B cell (primary cell): ENCODE data around the gene CHD9. TPM values are rescaled to one million over a fixed set of nuclear protein-coding genes. Genes with fewer than 3 reads are reported as not detected.
A peak's percentile ranks its signal among the peaks of the same experiment; 100 is the strongest.

Experiments used
- ATAC-seq: fragments of 200-7000 bp; cut with Tn5 transposase; one replicate; pipeline ENCODE4 v1.10.0; 2021; ENCODE audit warnings: low read depth, mild to moderate bottlenecking, moderate number of reproducible peaks, moderate library complexity
- CTCF ChIA-PET: fragments of 350-600 bp; sonication (Branson Sonifier 250); formaldehyde crosslinking; loops from one replicate; lab custom pipeline; 2021; ENCODE audit warnings: antibody characterized with exemption, inconsistent platforms; lab: Charles Lee
- POLR2A ChIA-PET: fragments of 350-600 bp; sonication (Branson Sonifier 250); formaldehyde crosslinking; loops from one replicate; lab custom pipeline; 2021; ENCODE audit warnings: antibody characterized with exemption; lab: Charles Lee
- DNase-seq: peaks from one replicate; pipeline ENCODE4 v3.0.0; 2013
- H2AFZ ChIP-seq: 2 replicates; pipeline ENCODE4 v1.6.1; 2012; ENCODE audit warnings: mild to moderate bottlenecking, low read depth, low read length; ENCODE audit not compliant: insufficient read depth, poor library complexity, severe bottlenecking
- H3K27ac ChIP-seq, 2 donors: 1 replicate in 1 of 2; 2 replicates in 1 of 2; pipeline ENCODE4 v1.5.1; 2012 to 2013; ENCODE audit warnings: low read length in 2 of 2, mild to moderate bottlenecking in 2 of 2, moderate library complexity in 1 of 2
- H3K27me3 ChIP-seq, 4 experiments: fragments of 200-600 bp in 1 of 4; sonication (generic) in 1 of 4; replicated peaks in 1 of 4; 1 replicate in 2 of 4; 2 replicates in 2 of 4; pipeline versions ENCODE4 v1.6.1 to v1.7.0; 2013 to 2016; ENCODE audit warnings: low read length in 3 of 4, mild to moderate bottlenecking in 2 of 4, mixed read lengths in 1 of 4, moderate library complexity in 1 of 4; ENCODE audit not compliant: insufficient read depth in 4 of 4, control insufficient read depth in 3 of 4; ENCODE audit errors: control extremely low read depth in 1 of 4
- H3K36me3 ChIP-seq, 2 experiments: replicated peaks in 1 of 2; 1 replicate in 1 of 2; 2 replicates in 1 of 2; pipeline versions ENCODE4 v1.6.1 to v1.7.1; 2013; ENCODE audit warnings: low read length in 1 of 2; ENCODE audit not compliant: insufficient read depth in 2 of 2, control insufficient read depth in 1 of 2; ENCODE audit errors: control extremely low read depth in 1 of 2, extremely low read depth in 1 of 2
- H3K4me1 ChIP-seq, 2 donors: fragments of 200-600 bp in 1 of 2; sonication (generic) in 1 of 2; 1 replicate in 1 of 2; 2 replicates in 1 of 2; pipeline versions ENCODE4 v1.5.1 to v1.6.1; 2013 to 2017; ENCODE audit warnings: low read length in 2 of 2; ENCODE audit not compliant: control insufficient read depth in 2 of 2, insufficient read depth in 2 of 2
- H3K4me2 ChIP-seq: replicated peaks from 2 replicates; pipeline ENCODE3; 2012; ENCODE audit warnings: mild to moderate bottlenecking, low read depth, low read length; ENCODE audit not compliant: poor library complexity, severe bottlenecking
- H3K4me3 ChIP-seq, 5 experiments: fragments of 200-600 bp in 1 of 5; sonication (generic) in 1 of 5; 1 replicate in 3 of 5; 2 replicates in 2 of 5; pipeline versions ENCODE4 v1.5.1 to v1.7.0; 2011 to 2016; ENCODE audit warnings: low read length in 4 of 5, mild to moderate bottlenecking in 4 of 5, low read depth in 2 of 5, control low read depth in 1 of 5, moderate library complexity in 1 of 5; ENCODE audit not compliant: insufficient read depth in 1 of 5; ENCODE audit errors: control extremely low read depth in 1 of 5, extremely low read depth in 1 of 5
- H3K79me2 ChIP-seq: fragments of 200-600 bp; sonication (generic); one replicate; pipeline ENCODE4 v1.6.0; 2016; ENCODE audit warnings: low read length; ENCODE audit not compliant: control insufficient read depth, insufficient read depth
- H3K9ac ChIP-seq: fragments of 200-600 bp; sonication (generic); 2 replicates; pipeline ENCODE4 v1.6.1; 2017; ENCODE audit warnings: mild to moderate bottlenecking, low read length, moderate library complexity
- H3K9me3 ChIP-seq, 3 donors: one replicate each; pipeline versions ENCODE4 v1.6.1 to v1.7.1; 2013; ENCODE audit warnings: low read length in 2 of 3; ENCODE audit not compliant: control insufficient read depth in 2 of 3, insufficient read depth in 1 of 3; ENCODE audit errors: control extremely low read depth in 1 of 3
- H4K20me1 ChIP-seq: 2 replicates; pipeline ENCODE4 v1.6.0; 2012; ENCODE audit warnings: mild to moderate bottlenecking, low read length; ENCODE audit not compliant: insufficient read depth, control insufficient read depth, poor library complexity, severe bottlenecking
- H3K27ac Mint-ChIP-seq: one replicate; pipeline ENCODE4 v1.8.0; 2021; ENCODE audit warnings: mixed read lengths
- H3K27me3 Mint-ChIP-seq: one replicate; pipeline ENCODE4 v1.8.0; 2021; ENCODE audit warnings: mixed read lengths
- H3K4me1 Mint-ChIP-seq: one replicate; pipeline ENCODE4 v1.8.0; 2021; ENCODE audit warnings: mixed read lengths
- H3K4me3 Mint-ChIP-seq: one replicate; pipeline ENCODE4 v1.8.0; 2021; ENCODE audit warnings: mixed read lengths
- H3K9me3 Mint-ChIP-seq: one replicate; pipeline ENCODE4 v1.8.0; 2022; ENCODE audit warnings: mixed read lengths; ENCODE audit not compliant: insufficient read depth
- EZH2 ChIP-seq: IDR thresholded peaks from 2 replicates; pipeline ENCODE4 v1.6.1; 2012; ENCODE audit warnings: borderline replicate concordance, low read depth, mild to moderate bottlenecking, moderate library complexity, low read length; ENCODE audit not compliant: insufficient read depth, poor library complexity, severe bottlenecking
- WGBS: methylation state at CpG from one replicate; pipeline ENCODE4 v1.1.5; 2013; ENCODE audit warnings: missing lambda C conversion rate; ENCODE audit not compliant: insufficient coverage; 5-methylcytosine and 5-hydroxymethylcytosine counted together
- intact Hi-C: fragments of 100-400 bp; cut with micrococcal nuclease; formaldehyde crosslinking; loops from one replicate; pipeline ENCODE4 v1.10.0; 2022
- polyA plus RNA-seq: library from polyadenylated mRNA; depleted of rRNA; stranded (reverse); fragments of >200 nt; gene quantifications from 2 replicates; pipeline ENCODE4 v1.2.3, GENCODE V29; 2012
- total RNA-seq, 2 donors: library from RNA; stranded (reverse); fragments of 120-200 nt in 1 of 2; gene quantifications; 1 replicate in 1 of 2; 2 replicates in 1 of 2; pipeline versions ENCODE4 v1.2.3 to v1.2.4, GENCODE V29; 2013 to 2022
- TF ChIP-seq, protein P1 (sequence below): fragments of 200-600 bp; IDR thresholded peaks from one replicate; pipeline ENCODE4 v1.8.0; 2022; ENCODE audit warnings: antibody characterized with exemption, mild to moderate bottlenecking

The CHD9 gene
- total and polyA plus RNA-seq, 2 donors (not counting 1 experiment from before 2014, with no cell fraction given): 12.2 to 102 TPM

DNA sequence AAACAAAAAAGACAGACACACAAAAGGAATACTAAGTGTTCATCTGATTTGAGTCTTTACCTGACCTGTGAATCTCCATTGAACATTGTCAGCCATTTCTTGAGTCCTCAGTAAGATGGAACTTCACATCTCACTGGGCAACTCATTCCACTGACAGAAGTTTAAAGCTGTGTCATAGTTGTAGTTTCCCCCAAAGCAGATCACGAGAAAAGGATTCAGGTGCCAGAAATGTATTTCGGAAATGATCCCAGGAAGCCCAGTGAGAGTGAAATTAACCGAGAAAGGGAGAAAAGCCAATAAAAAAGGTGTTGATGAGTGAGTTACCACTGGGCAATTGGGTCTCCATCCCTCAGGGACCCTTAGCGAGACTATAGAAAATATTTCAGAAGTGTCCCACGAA lies 6.5 kb downstream of the CHD9 start:
- H3K9me3 ChIP-seq: no peaks in the 10 kb centered on the region
- no peak overlapping the region for H2AFZ ChIP-seq
- H3K9ac ChIP-seq: peak overlapping the region; percentile 34
- DNase-seq (no peak), ATAC-seq (no peak)
- Mint-ChIP-seq H3K27ac (peak overlapping the region; percentile 95), H3K9me3 (no peaks in the 10 kb centered on the region), H3K4me1 (peaks cover 77% of the 10 kb centered on the region), H3K27me3 (no peaks in the 10 kb centered on the region), H3K4me3 (peak overlapping the region; percentile 85)
- H3K4me2 ChIP-seq: peak overlapping the region; percentile 79
- 50% methylated on average over 3 of the region's 5 CpGs for WGBS
- POLR2A ChIA-PET: interaction anchor here (0.8 to 1.8 kb wide), 5 partner anchors 9 to 84 kb away, joined by 3 to 9 read pairs (median 3); no protein-coding TSS in a partner anchor
- peaks cover 89% of the 10 kb centered on the region for H3K79me2 ChIP-seq
- TF ChIP-seq EZH2: no peak
- TF ChIP-seq, protein P1, sequence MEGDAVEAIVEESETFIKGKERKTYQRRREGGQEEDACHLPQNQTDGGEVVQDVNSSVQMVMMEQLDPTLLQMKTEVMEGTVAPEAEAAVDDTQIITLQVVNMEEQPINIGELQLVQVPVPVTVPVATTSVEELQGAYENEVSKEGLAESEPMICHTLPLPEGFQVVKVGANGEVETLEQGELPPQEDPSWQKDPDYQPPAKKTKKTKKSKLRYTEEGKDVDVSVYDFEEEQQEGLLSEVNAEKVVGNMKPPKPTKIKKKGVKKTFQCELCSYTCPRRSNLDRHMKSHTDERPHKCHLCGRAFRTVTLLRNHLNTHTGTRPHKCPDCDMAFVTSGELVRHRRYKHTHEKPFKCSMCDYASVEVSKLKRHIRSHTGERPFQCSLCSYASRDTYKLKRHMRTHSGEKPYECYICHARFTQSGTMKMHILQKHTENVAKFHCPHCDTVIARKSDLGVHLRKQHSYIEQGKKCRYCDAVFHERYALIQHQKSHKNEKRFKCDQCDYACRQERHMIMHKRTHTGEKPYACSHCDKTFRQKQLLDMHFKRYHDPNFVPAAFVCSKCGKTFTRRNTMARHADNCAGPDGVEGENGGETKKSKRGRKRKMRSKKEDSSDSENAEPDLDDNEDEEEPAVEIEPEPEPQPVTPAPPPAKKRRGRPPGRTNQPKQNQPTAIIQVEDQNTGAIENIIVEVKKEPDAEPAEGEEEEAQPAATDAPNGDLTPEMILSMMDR: no peak
- CTCF ChIA-PET: interaction anchor here (1.0 to 2.8 kb wide), 11 partner anchors 9 to 146 kb away, joined by 3 to 16 read pairs (median 6); no protein-coding TSS in a partner anchor
- H3K27me3 ChIP-seq: no peaks in the 10 kb centered on the region
- peaks cover 0 to 4% of the 10 kb centered on the region in 2 experiments for H3K36me3 ChIP-seq
- H4K20me1 ChIP-seq: no peaks in the 10 kb centered on the region
- H3K27ac ChIP-seq: peak overlapping the region; percentile 72 to 93
- intact Hi-C loops: loop anchor here (1.0 to 5.0 kb wide), 3 partner anchors 38 to 441 kb away; partner anchors contain the start of gene AKTIP
- peaks cover 83 to 100% of the 10 kb centered on the region in 2 donors for H3K4me1 ChIP-seq
- peak overlapping the region; percentile 23 to 62 (median 35) for H3K4me3 ChIP-seq

DNA sequence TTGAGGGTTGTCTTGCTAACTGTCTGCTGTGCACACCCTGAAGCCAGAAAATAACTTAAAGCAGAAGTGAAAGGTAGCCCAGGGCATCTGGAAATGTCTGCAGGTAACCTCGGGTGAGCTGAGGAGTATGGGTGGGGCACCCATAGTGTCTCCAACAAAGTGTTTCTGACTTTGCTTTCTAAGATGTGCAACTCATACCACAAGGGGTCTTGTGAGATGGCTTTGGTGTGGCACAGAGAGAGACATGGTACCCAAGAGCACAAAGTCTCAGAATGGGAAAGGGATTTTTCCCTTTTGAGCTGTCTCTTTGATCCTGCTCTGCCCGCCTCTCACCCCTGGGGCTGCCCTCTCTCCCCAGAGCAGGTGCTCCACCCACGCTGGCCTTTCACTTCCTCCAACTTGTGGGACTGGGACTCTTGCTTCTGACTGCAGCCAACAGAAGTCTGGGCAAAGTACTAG lies 6.9 kb downstream of the CHD9 start:
- intact Hi-C loops: loop anchor here (1.0 to 5.0 kb wide), 3 partner anchors 38 to 441 kb away; partner anchors contain the start of gene AKTIP
- peak overlapping the region; percentile 72 to 93 for H3K27ac ChIP-seq
- H3K4me3 Mint-ChIP-seq: peak overlapping the region; percentile 85

More for the DNA sequence above, 6.9 kb downstream of the CHD9 start:
- 0% methylated on average over 3 of the region's 3 CpGs for WGBS
- no peaks in the 10 kb centered on the region for H4K20me1 ChIP-seq
- Mint-ChIP-seq H3K4me1 (peaks cover 76% of the 10 kb centered on the region), H3K27me3 (no peaks in the 10 kb centered on the region), H3K27ac (peak overlapping the region; percentile 95), H3K9me3 (no peaks in the 10 kb centered on the region)
- peaks cover 78 to 100% of the 10 kb centered on the region in 2 donors for H3K4me1 ChIP-seq
- peak; percentile 83 for ATAC-seq
- H3K27me3 ChIP-seq: no peaks in the 10 kb centered on the region
- H3K4me2 ChIP-seq: peak overlapping the region; percentile 79
- no peaks in the 10 kb centered on the region for H3K9me3 ChIP-seq
- DNase-seq: peak; percentile 89
- TF ChIP-seq EZH2: no peak
- TF ChIP-seq, protein P1: peak; percentile 19
- H3K9ac ChIP-seq: peak overlapping the region; percentile 34
- ChIA-PET CTCF (interaction anchor here (0.6 to 2.8 kb wide), 9 partner anchors 9 to 97 kb away, joined by 3 to 16 read pairs (median 5); no protein-coding TSS in a partner anchor), POLR2A (interaction anchor here (0.9 to 1.8 kb wide), 4 partner anchors 9 to 38 kb away, joined by 3 to 9 read pairs (median 3); no protein-coding TSS in a partner anchor)
- peaks cover 89% of the 10 kb centered on the region for H3K79me2 ChIP-seq
- peak overlapping the region in 4 of 5 experiments; percentile 23 to 62 (median 38) for H3K4me3 ChIP-seq
- H2AFZ ChIP-seq: no peak overlapping the region
- H3K36me3 ChIP-seq: peaks cover 0 to 5% of the 10 kb centered on the region in 2 experiments
